IMR-90 (cell line): ENCODE results near the gene PAX5. TPM values are rescaled to one million over a fixed set of nuclear protein-coding genes. Genes with fewer than 3 reads are reported as not detected.

Experiments
- ATAC-seq: fragments of 200-7000 bp; cut with Tn5 transposase; 2 replicates; pipeline ENCODE4 v1.9.1; 2020; ENCODE audit warnings: low read depth, mild to moderate bottlenecking, moderate library complexity
- BruUV-seq: library from RNA; stranded (reverse); fragments of 400-500 nt; replicated peaks from 2 replicates; lab custom pipeline; 2021; lab: Mats Ljungman, UMichigan
- CTCF ChIA-PET: fragments of 300-600 bp; formaldehyde crosslinking; extraction: SDS; loops from one replicate; lab custom pipeline; 2021; ENCODE audit warnings: antibody characterized with exemption; lab: Yijun Ruan, JAX
- POLR2A ChIA-PET: fragments of 300-600 bp; sonication (Branson Sonifier 250); formaldehyde crosslinking; loops from one replicate; lab custom pipeline; 2022; ENCODE audit warnings: antibody characterized with exemption; ENCODE audit not compliant: unreplicated experiment; lab: Charles Lee
- DNase-seq: peaks from one replicate; pipeline ENCODE4 v3.0.0; 2013
- H2AFZ ChIP-seq: replicated peaks from 2 replicates; pipeline ENCODE3; 2013; ENCODE audit warnings: low read length, mild to moderate bottlenecking; ENCODE audit not compliant: poor library complexity
- H2AK5ac ChIP-seq: 2 replicates; pipeline ENCODE4 v1.6.1; 2013; ENCODE audit warnings: low read depth, low read length, inconsistent platforms
- H2AK9ac ChIP-seq: replicated peaks from 2 replicates; pipeline ENCODE3; 2013; ENCODE audit warnings: mild to moderate bottlenecking, low read depth, low read length, moderate library complexity; ENCODE audit not compliant: poor library complexity
- H2BK120ac ChIP-seq: 2 replicates; pipeline ENCODE4 v1.6.1; 2013; ENCODE audit warnings: low read depth, low read length, inconsistent platforms
- H2BK15ac ChIP-seq: 3 replicates; pipeline ENCODE4 v1.6.1; 2013; ENCODE audit warnings: low read depth, low read length, inconsistent platforms
- H2BK20ac ChIP-seq: 2 replicates; pipeline ENCODE4 v1.6.1; 2013; ENCODE audit warnings: low read depth, mild to moderate bottlenecking, inconsistent platforms, low read length, moderate library complexity
- H2BK5ac ChIP-seq: 2 replicates; pipeline ENCODE4 v1.6.1; 2013; ENCODE audit warnings: mild to moderate bottlenecking, low read depth, low read length, inconsistent platforms; ENCODE audit not compliant: poor library complexity, severe bottlenecking
- H3K14ac ChIP-seq: replicated peaks from 2 replicates; pipeline ENCODE4 v1.6.1; 2013; ENCODE audit warnings: low read depth, low read length, inconsistent platforms
- H3K18ac ChIP-seq: 2 replicates; pipeline ENCODE4 v1.6.1; 2013; ENCODE audit warnings: low read depth, low read length, control low read depth
- H3K23ac ChIP-seq: 2 replicates; pipeline ENCODE4 v1.6.1; 2013; ENCODE audit warnings: low read depth, low read length, inconsistent platforms
- H3K27ac ChIP-seq: 2 replicates; pipeline ENCODE4 v1.5.1; 2013; ENCODE audit warnings: mild to moderate bottlenecking, control low read depth, low read length; ENCODE audit not compliant: insufficient read depth
- H3K27me3 ChIP-seq: 2 replicates; pipeline ENCODE4 v1.6.1; 2013; ENCODE audit warnings: low read length; ENCODE audit not compliant: control insufficient read depth, insufficient read depth
- H3K36me3 ChIP-seq: 2 replicates; pipeline ENCODE4 v1.6.1; 2013; ENCODE audit warnings: low read length, mixed read lengths; ENCODE audit not compliant: control insufficient read depth, insufficient read depth
- H3K4ac ChIP-seq: 2 replicates; pipeline ENCODE4 v1.6.1; 2013; ENCODE audit warnings: low read depth, low read length, inconsistent platforms
- H3K4me1 ChIP-seq: 2 replicates; pipeline ENCODE4 v1.6.1; 2013; ENCODE audit warnings: low read length, mixed read lengths; ENCODE audit not compliant: control insufficient read depth, insufficient read depth
- H3K4me2 ChIP-seq: 2 replicates; pipeline ENCODE4 v1.6.1; 2013; ENCODE audit warnings: low read depth, mild to moderate bottlenecking, control low read depth, low read length, moderate library complexity
- H3K4me3 ChIP-seq: 2 replicates; pipeline ENCODE4 v1.5.1; 2013; ENCODE audit warnings: low read depth, mild to moderate bottlenecking, control low read depth, low read length, moderate library complexity; ENCODE audit not compliant: insufficient read depth
- H3K56ac ChIP-seq: 2 replicates; pipeline ENCODE4 v1.6.1; 2013; ENCODE audit warnings: low read length, inconsistent platforms; ENCODE audit not compliant: insufficient read depth; ENCODE audit errors: extremely low read depth
- H3K79me1 ChIP-seq, 2 experiments: 2 replicates each; pipeline ENCODE4 v1.6.1; 2013; ENCODE audit warnings: low read length in 2 of 2, inconsistent platforms in 1 of 2, low read depth in 1 of 2
- H3K9ac ChIP-seq: 2 replicates; pipeline ENCODE4 v1.6.1; 2013; ENCODE audit warnings: low read depth, low read length, control low read depth
- H3K9me1 ChIP-seq: 2 replicates; pipeline ENCODE4 v1.6.1; 2013; ENCODE audit warnings: low read length, inconsistent platforms; ENCODE audit not compliant: insufficient read depth
- H3K9me3 ChIP-seq: 2 replicates; pipeline ENCODE4 v1.6.1; 2013; ENCODE audit warnings: low read length; ENCODE audit not compliant: control insufficient read depth, insufficient read depth
- H4K20me1 ChIP-seq: 2 replicates; pipeline ENCODE4 v1.6.1; 2013; ENCODE audit warnings: low read length, inconsistent platforms; ENCODE audit not compliant: insufficient read depth
- H4K5ac ChIP-seq: 2 replicates; pipeline ENCODE4 v1.6.1; 2013; ENCODE audit warnings: mild to moderate bottlenecking, low read depth, low read length, control low read depth
- H4K8ac ChIP-seq, 2 experiments: 2 replicates each; pipeline ENCODE4 v1.6.1; 2013; ENCODE audit warnings: low read depth in 2 of 2, low read length in 2 of 2, control low read depth in 1 of 2, inconsistent platforms in 1 of 2
- H4K91ac ChIP-seq: 2 replicates; pipeline ENCODE4 v1.6.1; 2013; ENCODE audit warnings: low read depth, low read length, inconsistent platforms; ENCODE audit not compliant: insufficient read depth
- BHLHE40 ChIP-seq: fragments of 150-350 bp; IDR thresholded peaks from 2 replicates; pipeline ENCODE4 v1.6.1; 2016; ENCODE audit warnings: mild to moderate bottlenecking, low read depth, low read length
- CEBPB ChIP-seq: IDR thresholded peaks from 2 replicates; pipeline ENCODE4 v1.6.1; 2012; ENCODE audit warnings: low read depth, low read length, improper control_type of control experiment
- CHD1 ChIP-seq: IDR thresholded peaks from 2 replicates; pipeline ENCODE4 v1.6.1; 2012; ENCODE audit warnings: low read depth, low read length, improper control_type of control experiment
- FOS ChIP-seq: fragments of 150-350 bp; IDR thresholded peaks from 2 replicates; pipeline ENCODE4 v1.6.1; 2016; ENCODE audit warnings: low read depth, low read length
- MAZ ChIP-seq: IDR thresholded peaks from 2 replicates; pipeline ENCODE4 v1.6.1; 2012; ENCODE audit warnings: low read depth, mild to moderate bottlenecking, low read length, improper control_type of control experiment, moderate library complexity, borderline replicate concordance
- MXI1 ChIP-seq: IDR thresholded peaks from 2 replicates; pipeline ENCODE4 v1.6.1; 2012; ENCODE audit warnings: low read depth, mild to moderate bottlenecking, low read length, moderate library complexity, borderline replicate concordance
- NFE2L2 ChIP-seq: fragments of 150-350 bp; IDR thresholded peaks from 2 replicates; pipeline ENCODE4 v1.6.1; 2016; ENCODE audit warnings: low read depth, mild to moderate bottlenecking, low read length
- POLR2A ChIP-seq: IDR thresholded peaks from 2 replicates; pipeline ENCODE4 v1.6.1; 2012; ENCODE audit warnings: mild to moderate bottlenecking, low read depth, low read length
- RAD21 ChIP-seq: IDR thresholded peaks from 2 replicates; pipeline ENCODE4 v1.6.1; 2012; ENCODE audit warnings: low read length, improper control_type of control experiment
- RFX5 ChIP-seq: IDR thresholded peaks from 2 replicates; pipeline ENCODE4 v1.8.0; 2012; ENCODE audit warnings: low read depth, mild to moderate bottlenecking, low read length, moderate library complexity
- SMC3 ChIP-seq: fragments of 150-350 bp; IDR thresholded peaks from 2 replicates; pipeline ENCODE4 v1.6.1; 2016; ENCODE audit warnings: low read depth, mild to moderate bottlenecking, antibody characterized with exemption, low read length, moderate library complexity
- WGBS, 2 experiments: methylation state at CpG; one replicate each; pipeline versions ENCODE4 v1.1.5 to v1.1.7; 2013; ENCODE audit warnings: missing lambda C conversion rate in 2 of 2; ENCODE audit not compliant: insufficient read length in 1 of 2; ENCODE audit errors: extremely low coverage in 2 of 2; 5-methylcytosine and 5-hydroxymethylcytosine counted together
- dilution Hi-C: fragments of 300-500 bp; cut with HindIII; formaldehyde crosslinking; loops from one replicate; pipeline ENCODE4 v1.14.3; 2018; ENCODE audit warnings: low sequenced_read_pairs; ENCODE audit not compliant: unreplicated experiment
- in situ Hi-C: fragments of 300-500 bp; cut with MboI; formaldehyde crosslinking; loops from 3 replicates; pipeline ENCODE4 v1.14.3; 2019; ENCODE audit warnings: low sequenced_read_pairs, inconsistent platforms, mixed read lengths
- intact Hi-C: fragments of 100-400 bp; cut with micrococcal nuclease; formaldehyde crosslinking; loops from 2 replicates; pipeline ENCODE4 v1.10.0; 2022
- polyA plus RNA-seq, 3 experiments: library from polyadenylated mRNA; depleted of rRNA; stranded (reverse); fragments of >200 nt; gene quantifications; 2 replicates each; pipeline ENCODE4 v1.2.3, GENCODE V29; 2012; ENCODE audit warnings: low replicate concordance in 1 of 3
- total RNA-seq: library from RNA; depleted of rRNA; stranded (reverse); fragments of >200 nt; gene quantifications from 2 replicates; pipeline ENCODE4 v1.2.3, GENCODE V29; 2012
- TF ChIP-seq, protein P1 (sequence below): fragments of 150-350 bp; IDR thresholded peaks from 2 replicates; pipeline ENCODE4 v1.6.1; 2016; ENCODE audit warnings: low read depth, mild to moderate bottlenecking, low read length, moderate library complexity, borderline replicate concordance
- TF ChIP-seq, protein P2 (sequence below): conservative IDR thresholded peaks from 2 replicates; pipeline ENCODE4 v1.5.1; 2012; ENCODE audit warnings: mild to moderate bottlenecking, low read depth, low read length, improper control_type of control experiment
- TF ChIP-seq, protein P3 (sequence below): fragments of 150-350 bp; IDR thresholded peaks from 2 replicates; pipeline ENCODE4 v1.6.1; 2017; ENCODE audit warnings: mild to moderate bottlenecking, antibody characterized with exemption, low read length, low read depth

PAX5 gene
- total and polyA plus RNA-seq, 2 of the 4 experiments (the other 2 are of a cell fraction) = not detected

DNA sequence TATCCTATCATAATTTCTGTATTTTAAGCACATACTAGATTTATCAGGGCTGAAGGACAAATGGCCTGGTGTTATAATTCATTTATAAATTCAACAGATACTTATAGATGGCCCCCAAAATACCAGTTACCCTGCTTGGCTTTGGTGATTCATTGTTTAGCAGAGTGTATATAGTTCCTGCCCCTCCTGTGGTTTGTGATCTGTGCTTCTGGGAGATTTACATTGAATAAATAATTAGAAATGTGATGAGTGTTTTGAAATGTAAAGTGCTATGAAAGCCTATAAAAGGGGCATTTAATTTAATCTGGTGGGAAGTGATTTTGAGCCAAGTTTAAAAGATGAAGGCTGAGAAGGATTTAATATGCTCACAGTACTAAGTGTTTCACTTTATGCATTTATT, 49.6 kb upstream of the PAX5 start (continued):
- TF ChIP-seq CEBPB = no peak
- no peak for TF ChIP-seq MXI1
- TF ChIP-seq MAZ = no peak

DNA sequence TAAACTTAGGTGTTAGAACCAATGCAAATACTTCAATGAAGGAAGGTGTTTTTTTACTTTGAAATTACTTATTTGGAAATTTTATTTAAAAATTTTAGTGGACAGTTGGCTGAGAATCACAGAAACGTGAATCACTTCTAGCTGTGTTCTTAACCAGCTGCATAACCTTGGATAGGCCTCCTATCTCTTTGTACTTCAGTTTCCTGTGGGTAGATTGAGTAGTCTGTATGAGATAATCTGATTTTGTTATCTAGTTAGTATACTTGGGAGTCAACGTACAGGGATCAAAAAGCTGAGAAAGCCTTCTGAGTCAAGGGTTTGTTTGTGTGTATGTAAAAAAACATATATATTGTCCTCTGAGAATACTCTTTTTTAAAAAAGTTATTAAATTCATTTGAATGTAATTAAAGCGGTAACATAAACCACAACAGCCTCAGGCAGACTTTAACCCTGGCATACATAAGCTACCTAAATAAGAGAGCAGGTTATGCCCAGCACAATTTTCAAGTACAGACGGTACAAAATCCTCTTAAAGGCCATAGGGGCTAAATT, 48.2 kb upstream of the PAX5 start:
- Histone ChIP-seq H3K9ac (no peak overlapping the region), H3K9me1 (peaks cover 3% of the 10 kb centered on the region), H2BK20ac (no peak overlapping the region), H3K4me3 (no peak overlapping the region), H3K4ac (no peak overlapping the region), H3K27ac (no peak overlapping the region), H4K20me1 (peaks cover 6% of the 10 kb centered on the region; the same call in 1 of the 2 replicates), H3K27me3 (no peaks in the 10 kb centered on the region), H3K23ac (no peak overlapping the region), H2BK5ac (no peak overlapping the region), H3K36me3 (peaks cover 8% of the 10 kb centered on the region), H3K56ac (no peak overlapping the region), H4K5ac (no peak overlapping the region), H2AK5ac (no peak overlapping the region), H2BK120ac (no peak overlapping the region), H3K14ac (no peak overlapping the region), H3K4me2 (no peak overlapping the region), H3K4me1 (no peaks in the 10 kb centered on the region; the same call in 1 of the 2 replicates), H2BK15ac (no peak overlapping the region), H3K18ac (no peak overlapping the region), H2AK9ac (no peak overlapping the region), H3K9me3 (0 out of 2 replicates have a peak, but pooled peaks cover 2% of the 10 kb centered on the region), H4K8ac (no peak overlapping the region), H2AFZ (no peak overlapping the region), H3K79me1 (peaks cover 17 to 46% of the 10 kb centered on the region in 2 experiments), H4K91ac (no peak overlapping the region)
- BruUV-seq = no TSS peak
- POLR2A ChIA-PET = interaction anchor here (0.6 kb wide), 1 partner anchor 16 kb away, joined by 4 read pairs; no protein-coding TSS in a partner anchor
- intact Hi-C loops (loop anchor here (5.0 kb wide), 1 partner anchor 40 kb away; the partner anchor contains the start of gene ZCCHC7), dilution Hi-C loops (no loop called here), in situ Hi-C loops (no loop called here)
- no CpG with 5 or more reads among the region's 4 CpGs for WGBS, 2 experiments
- peak; percentile 28 for DNase-seq
- CTCF ChIA-PET = no interaction called here
- no peak for ATAC-seq
- TF ChIP-seq FOS (no peak), RFX5 (no peak), MAZ (no peak), CHD1 (no peak), SMC3 (no peak), POLR2A (no peak), BHLHE40 (no peak), NFE2L2 (no peak), RAD21 (no peak)
- TF ChIP-seq, protein P1, sequence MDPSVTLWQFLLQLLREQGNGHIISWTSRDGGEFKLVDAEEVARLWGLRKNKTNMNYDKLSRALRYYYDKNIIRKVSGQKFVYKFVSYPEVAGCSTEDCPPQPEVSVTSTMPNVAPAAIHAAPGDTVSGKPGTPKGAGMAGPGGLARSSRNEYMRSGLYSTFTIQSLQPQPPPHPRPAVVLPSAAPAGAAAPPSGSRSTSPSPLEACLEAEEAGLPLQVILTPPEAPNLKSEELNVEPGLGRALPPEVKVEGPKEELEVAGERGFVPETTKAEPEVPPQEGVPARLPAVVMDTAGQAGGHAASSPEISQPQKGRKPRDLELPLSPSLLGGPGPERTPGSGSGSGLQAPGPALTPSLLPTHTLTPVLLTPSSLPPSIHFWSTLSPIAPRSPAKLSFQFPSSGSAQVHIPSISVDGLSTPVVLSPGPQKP = no peak
- TF ChIP-seq, protein P2, sequence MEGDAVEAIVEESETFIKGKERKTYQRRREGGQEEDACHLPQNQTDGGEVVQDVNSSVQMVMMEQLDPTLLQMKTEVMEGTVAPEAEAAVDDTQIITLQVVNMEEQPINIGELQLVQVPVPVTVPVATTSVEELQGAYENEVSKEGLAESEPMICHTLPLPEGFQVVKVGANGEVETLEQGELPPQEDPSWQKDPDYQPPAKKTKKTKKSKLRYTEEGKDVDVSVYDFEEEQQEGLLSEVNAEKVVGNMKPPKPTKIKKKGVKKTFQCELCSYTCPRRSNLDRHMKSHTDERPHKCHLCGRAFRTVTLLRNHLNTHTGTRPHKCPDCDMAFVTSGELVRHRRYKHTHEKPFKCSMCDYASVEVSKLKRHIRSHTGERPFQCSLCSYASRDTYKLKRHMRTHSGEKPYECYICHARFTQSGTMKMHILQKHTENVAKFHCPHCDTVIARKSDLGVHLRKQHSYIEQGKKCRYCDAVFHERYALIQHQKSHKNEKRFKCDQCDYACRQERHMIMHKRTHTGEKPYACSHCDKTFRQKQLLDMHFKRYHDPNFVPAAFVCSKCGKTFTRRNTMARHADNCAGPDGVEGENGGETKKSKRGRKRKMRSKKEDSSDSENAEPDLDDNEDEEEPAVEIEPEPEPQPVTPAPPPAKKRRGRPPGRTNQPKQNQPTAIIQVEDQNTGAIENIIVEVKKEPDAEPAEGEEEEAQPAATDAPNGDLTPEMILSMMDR = no peak
- TF ChIP-seq, protein P3, sequence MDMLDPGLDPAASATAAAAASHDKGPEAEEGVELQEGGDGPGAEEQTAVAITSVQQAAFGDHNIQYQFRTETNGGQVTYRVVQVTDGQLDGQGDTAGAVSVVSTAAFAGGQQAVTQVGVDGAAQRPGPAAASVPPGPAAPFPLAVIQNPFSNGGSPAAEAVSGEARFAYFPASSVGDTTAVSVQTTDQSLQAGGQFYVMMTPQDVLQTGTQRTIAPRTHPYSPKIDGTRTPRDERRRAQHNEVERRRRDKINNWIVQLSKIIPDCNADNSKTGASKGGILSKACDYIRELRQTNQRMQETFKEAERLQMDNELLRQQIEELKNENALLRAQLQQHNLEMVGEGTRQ = no peak
